Gastrocnemius medialis (tissue), 4 donors: Measurements from ENCODE around the gene GIMAP5. TPM values are rescaled to one million over a fixed set of nuclear protein-coding genes. Genes with fewer than 3 reads are reported as not detected.

Experiments used
- ATAC-seq, 2 donors: fragments of 150-250 bp; one replicate each; pipeline ENCODE4 v1.9.1; 2016
- DNase-seq, 2 donors: peaks; one replicate each; pipeline ENCODE4 v3.0.0-alpha.2; 2019
- H3K27ac ChIP-seq, 4 donors: fragments of 200-600 bp; sonication (generic); 1 replicate in 1 of 4; 2 replicates in 3 of 4; pipeline ENCODE4 v1.5.1; 2016 to 2018; ENCODE audit warnings: mild to moderate bottlenecking in 2 of 4, moderate library complexity in 1 of 4
- H3K27me3 ChIP-seq, 3 donors: fragments of 200-600 bp; sonication (generic) in 2 of 3; 1 replicate in 1 of 3; 2 replicates in 2 of 3; pipeline versions ENCODE4 v1.5.1 to v1.6.0; 2016 to 2019; ENCODE audit warnings: mild to moderate bottlenecking in 1 of 3, moderate library complexity in 1 of 3
- H3K36me3 ChIP-seq, 2 donors: fragments of 200-600 bp; sonication (generic) in 1 of 2; one replicate each; pipeline ENCODE4 v1.5.1; 2017 to 2018
- H3K4me1 ChIP-seq, 2 donors: fragments of 200-600 bp; sonication (generic) in 1 of 2; one replicate each; pipeline ENCODE4 v1.5.1; 2016 to 2017; ENCODE audit warnings: mild to moderate bottlenecking in 2 of 2
- H3K4me3 ChIP-seq, 4 donors: fragments of 200-600 bp; sonication (generic) in 3 of 4; 1 replicate in 1 of 4; 2 replicates in 3 of 4; pipeline ENCODE4 v1.5.1; 2016 to 2019; ENCODE audit warnings: mild to moderate bottlenecking in 2 of 4
- H3K9me3 ChIP-seq, 3 donors: fragments of 200-600 bp; sonication (generic) in 2 of 3; 1 replicate in 1 of 3; 2 replicates in 2 of 3; pipeline ENCODE4 v1.5.1; 2016 to 2019
- POLR2A ChIP-seq, 2 donors: fragments of 450-650 bp; IDR thresholded peaks; one replicate each; pipeline ENCODE4 v1.6.1; 2017; ENCODE audit warnings: antibody characterized with exemption in 2 of 2, mild to moderate bottlenecking in 2 of 2, moderate library complexity in 2 of 2
- in situ Hi-C, 4 donors: fragments of 200-750 bp; cut with MboI; loops; one replicate each; pipeline versions ENCODE4 v1.15.0 to v1.8.0; 2017; ENCODE audit warnings: low sequenced_read_pairs in 4 of 4
- intact Hi-C: fragments of 100-400 bp; cut with DNase I; formaldehyde crosslinking; loops from one replicate; pipeline ENCODE4 v1.15.1; 2023; ENCODE audit warnings: low total_unique reads
- total RNA-seq, 4 donors: library from RNA; depleted of rRNA; stranded (reverse); fragments of >200 nt; gene quantifications; one replicate each; pipeline versions ENCODE4 v1.1.0 to v1.2.3, GENCODE V29; 2016
- TF ChIP-seq, protein P1 (sequence below), 5 experiments: fragments of 450-650 bp in 3 of 5; fragments of 200-600 bp in 2 of 5; sonication (generic) in 2 of 5; IDR thresholded peaks in 4 of 5; conservative IDR thresholded peaks in 1 of 5; 1 replicate in 4 of 5; 2 replicates in 1 of 5; pipeline ENCODE4 v1.5.1; 2016 to 2019; ENCODE audit warnings: antibody characterized with exemption in 5 of 5, mild to moderate bottlenecking in 3 of 5, moderate library complexity in 3 of 5

The GIMAP5 gene
- total RNA-seq, 4 donors from 2014 or later: 13.5 to 29.4 (median 15.6) TPM

DNA sequence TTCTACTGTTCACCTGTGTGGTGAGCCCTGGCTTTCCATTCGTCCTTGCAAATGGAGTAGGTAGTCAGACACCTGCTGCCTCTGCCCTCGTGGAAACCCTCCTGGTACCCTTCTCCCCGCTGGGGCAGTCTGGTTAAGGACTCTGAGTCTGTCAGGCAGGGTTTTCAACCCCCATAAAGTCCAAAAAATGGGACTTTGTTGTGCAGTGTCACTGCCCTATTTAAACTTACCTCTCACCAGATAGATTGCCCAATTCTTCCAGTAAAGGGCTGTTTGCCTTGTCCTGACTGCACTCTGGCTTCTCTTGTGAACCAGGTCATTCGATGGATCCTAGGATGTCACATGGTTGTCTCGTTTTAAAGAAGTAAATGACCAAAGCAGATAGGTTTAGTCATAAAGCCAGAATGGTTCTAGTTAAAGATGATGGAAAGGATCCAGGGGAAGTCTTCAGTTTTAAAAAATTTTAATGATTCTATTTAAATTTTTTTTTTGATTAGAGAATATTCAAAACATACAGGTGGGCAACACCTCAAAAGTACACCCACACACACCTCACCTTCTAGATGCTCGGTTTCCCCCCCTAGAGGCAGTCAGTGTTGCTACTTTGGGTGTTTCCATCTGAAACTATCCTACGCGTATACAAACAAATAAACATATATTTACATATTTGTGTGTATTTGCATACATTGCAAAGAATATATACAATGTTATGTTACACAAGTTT is 41.0 kb downstream of the GIMAP5 start:
- TF ChIP-seq, protein P1, sequence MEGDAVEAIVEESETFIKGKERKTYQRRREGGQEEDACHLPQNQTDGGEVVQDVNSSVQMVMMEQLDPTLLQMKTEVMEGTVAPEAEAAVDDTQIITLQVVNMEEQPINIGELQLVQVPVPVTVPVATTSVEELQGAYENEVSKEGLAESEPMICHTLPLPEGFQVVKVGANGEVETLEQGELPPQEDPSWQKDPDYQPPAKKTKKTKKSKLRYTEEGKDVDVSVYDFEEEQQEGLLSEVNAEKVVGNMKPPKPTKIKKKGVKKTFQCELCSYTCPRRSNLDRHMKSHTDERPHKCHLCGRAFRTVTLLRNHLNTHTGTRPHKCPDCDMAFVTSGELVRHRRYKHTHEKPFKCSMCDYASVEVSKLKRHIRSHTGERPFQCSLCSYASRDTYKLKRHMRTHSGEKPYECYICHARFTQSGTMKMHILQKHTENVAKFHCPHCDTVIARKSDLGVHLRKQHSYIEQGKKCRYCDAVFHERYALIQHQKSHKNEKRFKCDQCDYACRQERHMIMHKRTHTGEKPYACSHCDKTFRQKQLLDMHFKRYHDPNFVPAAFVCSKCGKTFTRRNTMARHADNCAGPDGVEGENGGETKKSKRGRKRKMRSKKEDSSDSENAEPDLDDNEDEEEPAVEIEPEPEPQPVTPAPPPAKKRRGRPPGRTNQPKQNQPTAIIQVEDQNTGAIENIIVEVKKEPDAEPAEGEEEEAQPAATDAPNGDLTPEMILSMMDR (IDR thresholded peaks at IDR 0.05 in 4 of 5, conservative IDR thresholded peaks at IDR 0.05 in 1 of 5): no peak
- TF ChIP-seq POLR2A (IDR thresholded peaks at IDR 0.05): no peak
- no peak overlapping the region for H3K4me3 ChIP-seq
- in situ Hi-C loops: loop anchor here in 3 of 4 donors (25.0 kb wide), 1 partner anchor 209 kb away; the partner anchor contains the start of genes KCNH2 (in 3 of the 3) and NOS3 (in 3 of the 3)
- no peak for DNase-seq
- H3K27ac ChIP-seq: no peak overlapping the region
- intact Hi-C loops: loop anchor here (10.0 kb wide), 1 partner anchor 207 kb away; no protein-coding TSS in a partner anchor
- H3K36me3 ChIP-seq: no peaks in the 10 kb centered on the region
- H3K9me3 ChIP-seq: no peaks in the 10 kb centered on the region
- no peak for ATAC-seq
- H3K4me1 ChIP-seq: no peaks in the 10 kb centered on the region
- no peaks in the 10 kb centered on the region for H3K27me3 ChIP-seq

DNA sequence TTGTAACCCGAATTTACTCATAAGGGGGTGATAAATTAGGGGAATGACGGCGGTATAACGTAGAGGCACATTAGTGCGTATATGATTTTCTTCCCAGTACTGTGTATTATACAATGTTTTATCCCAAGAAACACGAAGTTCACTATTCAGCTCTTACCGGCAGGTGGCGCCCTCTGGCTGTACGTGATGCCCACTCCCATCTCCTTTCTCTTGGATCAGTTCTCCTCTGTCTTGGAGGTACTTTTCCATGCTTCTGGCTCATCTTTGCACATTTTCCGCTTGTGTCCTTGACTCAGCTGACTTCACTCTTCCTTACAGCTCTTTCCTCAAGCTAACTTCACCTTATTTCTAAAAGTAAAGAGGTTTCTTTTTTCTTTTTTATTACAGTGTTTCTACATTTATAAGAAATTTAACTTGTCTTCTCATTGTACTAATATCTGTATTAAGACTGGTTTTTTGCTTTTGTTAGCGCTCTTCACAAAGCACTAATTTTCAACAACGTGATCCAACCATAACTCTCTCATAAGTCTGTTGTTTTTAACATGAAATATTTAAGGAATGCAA is 41.6 kb downstream of the GIMAP5 start:
- ATAC-seq: peak; percentile 67 to 71
- no peak for TF ChIP-seq POLR2A (IDR thresholded peaks at IDR 0.05)
- TF ChIP-seq, protein P1 (IDR thresholded peaks at IDR 0.05 in 4 of 5, conservative IDR thresholded peaks at IDR 0.05 in 1 of 5): peak; percentile 31 to 76 (median 49)
- in situ Hi-C loops: loop anchor here in 3 of 4 donors (25.0 kb wide), 1 partner anchor 208 kb away; the partner anchor contains the start of genes KCNH2 (in 3 of the 3) and NOS3 (in 3 of the 3)
- no peaks in the 10 kb centered on the region for H3K4me1 ChIP-seq
- H3K4me3 ChIP-seq: no peak overlapping the region
- H3K9me3 ChIP-seq: no peaks in the 10 kb centered on the region
- H3K27ac ChIP-seq: no peak overlapping the region
- intact Hi-C loops: loop anchor here (10.0 kb wide), 1 partner anchor 206 kb away; no protein-coding TSS in a partner anchor
- no peaks in the 10 kb centered on the region for H3K36me3 ChIP-seq
- H3K27me3 ChIP-seq: no peaks in the 10 kb centered on the region
- DNase-seq: peak in 1 of 2 donors; percentile 49

DNA sequence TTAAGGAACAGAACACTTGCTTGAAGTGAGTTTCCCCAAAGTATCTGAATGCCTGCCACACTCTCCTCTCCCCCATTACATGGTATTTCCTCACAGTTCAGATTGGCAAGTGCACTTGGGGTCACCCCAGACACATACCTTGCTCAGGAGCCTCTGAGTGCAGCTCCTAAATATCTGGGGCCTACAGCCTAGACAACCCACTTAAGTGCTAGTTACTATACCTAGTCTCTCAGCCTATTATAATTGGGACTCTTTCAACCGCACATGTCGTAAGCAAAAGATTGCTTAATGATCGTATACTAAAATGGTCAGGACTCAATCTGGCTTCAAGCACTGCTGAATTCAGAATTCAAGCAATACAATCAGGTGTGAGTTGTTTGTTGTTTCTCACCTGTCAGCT is 43.1 kb downstream of the GIMAP5 start:
- DNase-seq (no peak), ATAC-seq (no peak)
- Histone ChIP-seq H3K4me3 (no peak overlapping the region), H3K36me3 (no peaks in the 10 kb centered on the region), H3K27ac (no peak overlapping the region), H3K4me1 (no peaks in the 10 kb centered on the region), H3K9me3 (no peaks in the 10 kb centered on the region), H3K27me3 (no peaks in the 10 kb centered on the region)
- in situ Hi-C loops: loop anchor here in 3 of 4 donors (5.0 to 25.0 kb wide), 2 partner anchors 97 to 207 kb away; partner anchors contain the start of genes KCNH2 (in 3 of the 3) and NOS3 (in 3 of the 3)
- TF ChIP-seq, protein P1 (IDR thresholded peaks at IDR 0.05 in 4 of 5, conservative IDR thresholded peaks at IDR 0.05 in 1 of 5): no peak
- intact Hi-C loops: no loop called here

DNA sequence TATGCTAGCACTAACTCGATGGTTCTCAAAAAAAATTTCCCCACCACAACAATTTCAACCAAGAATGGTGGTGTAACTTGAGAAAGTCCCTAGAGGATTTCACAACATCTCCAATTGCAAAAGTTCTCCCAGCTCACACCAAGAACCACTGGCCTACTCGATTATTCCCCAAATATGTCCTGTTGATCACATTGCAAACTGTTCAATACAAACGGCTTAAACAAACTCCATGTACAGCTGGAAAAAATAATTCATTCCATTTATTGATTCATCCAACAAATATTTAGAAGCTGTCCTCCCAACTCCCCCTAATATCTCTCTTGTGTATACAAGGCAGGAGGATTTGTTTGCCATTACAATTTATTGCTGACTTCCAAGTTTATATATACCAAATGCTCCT is 43.9 kb downstream of the GIMAP5 start:
- TF ChIP-seq, protein P1 (IDR thresholded peaks at IDR 0.05 in 4 of 5, conservative IDR thresholded peaks at IDR 0.05 in 1 of 5): no peak
- TF ChIP-seq POLR2A (IDR thresholded peaks at IDR 0.05): no peak
- Histone ChIP-seq H3K9me3 (no peaks in the 10 kb centered on the region), H3K27ac (no peak overlapping the region), H3K36me3 (no peaks in the 10 kb centered on the region), H3K4me1 (no peaks in the 10 kb centered on the region), H3K27me3 (no peaks in the 10 kb centered on the region), H3K4me3 (no peak overlapping the region)
- intact Hi-C loops: no loop called here
- DNase-seq (no peak), ATAC-seq (peak in 1 of 2 donors; percentile 54)
- in situ Hi-C loops: loop anchor here in 3 of 4 donors (5.0 to 25.0 kb wide), 2 partner anchors 96 to 206 kb away; partner anchors contain the start of genes KCNH2 (in 3 of the 3) and NOS3 (in 3 of the 3)
